HUDEP-2 (cell line): ENCODE measurements around the gene DIAPH2.

Source experiments
- DNase-seq, 76 experiments: peaks; one replicate each; lab custom pipeline; 2025; ENCODE audit not compliant: unreplicated experiment in 76 of 76; lab: John Stamatoyannopoulos, UW

The DIAPH2 gene

DNA sequence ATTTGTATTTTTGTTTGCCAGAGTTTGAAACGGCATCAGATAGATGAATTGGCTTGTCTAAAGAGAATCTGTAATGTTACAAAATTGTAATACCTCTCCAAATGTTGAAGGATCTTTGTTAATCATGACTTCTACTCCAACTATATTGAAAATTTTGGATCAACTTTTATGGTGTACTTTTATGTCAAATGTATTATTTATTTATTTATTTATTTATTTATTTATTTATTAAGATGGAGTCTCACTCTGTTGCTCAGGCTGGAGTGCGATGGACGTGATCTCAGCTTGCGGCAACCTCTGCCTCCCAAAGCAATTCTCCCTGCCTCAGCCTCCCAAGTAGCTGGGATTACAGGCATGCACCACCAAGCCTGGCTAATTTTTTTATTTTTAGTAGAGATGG lies 235.0 kb downstream of the DIAPH2 start:
- DNase-seq = no peak

DNA sequence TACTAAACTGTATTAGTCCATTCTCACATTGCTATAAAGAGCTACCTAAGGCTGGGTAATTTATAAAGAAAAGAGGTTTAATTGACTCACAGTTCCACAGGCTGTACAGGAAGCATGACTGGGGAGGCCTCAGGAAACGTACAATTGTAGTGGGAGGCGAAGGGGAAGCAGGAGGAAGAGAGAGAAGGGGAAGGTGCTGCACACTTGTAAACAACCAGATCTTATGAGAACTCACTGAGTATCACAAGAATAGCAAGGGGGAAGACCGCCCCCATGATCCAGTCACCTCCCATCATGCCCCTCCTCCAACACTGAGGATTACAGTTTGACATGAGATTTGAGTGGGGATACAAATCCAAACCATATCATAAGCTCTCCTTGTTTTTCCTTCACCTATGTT lies 239.9 kb downstream of the DIAPH2 start:
- no peak for DNase-seq

DNA sequence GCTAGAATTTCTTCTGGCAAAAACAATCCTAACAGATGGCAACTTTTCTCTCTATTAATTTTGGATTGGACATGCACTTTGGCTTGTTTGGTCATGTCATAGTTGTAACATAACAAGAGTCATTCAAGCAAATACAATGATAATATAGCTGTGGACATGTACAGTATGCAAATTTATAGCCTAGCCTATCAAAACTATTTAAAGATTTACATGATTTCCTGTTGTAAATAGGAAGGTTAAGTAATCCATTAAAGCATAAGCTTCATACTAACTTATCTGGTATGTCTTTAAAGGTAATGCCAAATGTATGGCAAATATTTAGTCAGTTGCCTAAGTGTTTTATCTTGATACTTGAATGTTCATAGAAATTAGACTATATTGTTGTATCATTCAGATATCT lies 244.4 kb downstream of the DIAPH2 start:
- no peak for DNase-seq

GRCh38 chrX:96957718-96958117 lies 273.1 kb downstream of the DIAPH2 start:
- DNase-seq = no peak

- no peak for DNase-seq
These were observed 287.2 kb downstream of the DIAPH2 start for GRCh38 chrX:96971812-96972211.

- DNase-seq = no peak
These were observed 294.3 kb downstream of the DIAPH2 start for GRCh38 chrX:96978906-96979305.

GRCh38 chrX:96979766-96980165 lies 295.1 kb downstream of the DIAPH2 start:
- no peak for DNase-seq

GRCh38 chrX:96982161-96982560 lies 297.5 kb downstream of the DIAPH2 start:
- peak in 19 of 76 experiments; percentile 0 to 46 (median 2) for DNase-seq

DNA sequence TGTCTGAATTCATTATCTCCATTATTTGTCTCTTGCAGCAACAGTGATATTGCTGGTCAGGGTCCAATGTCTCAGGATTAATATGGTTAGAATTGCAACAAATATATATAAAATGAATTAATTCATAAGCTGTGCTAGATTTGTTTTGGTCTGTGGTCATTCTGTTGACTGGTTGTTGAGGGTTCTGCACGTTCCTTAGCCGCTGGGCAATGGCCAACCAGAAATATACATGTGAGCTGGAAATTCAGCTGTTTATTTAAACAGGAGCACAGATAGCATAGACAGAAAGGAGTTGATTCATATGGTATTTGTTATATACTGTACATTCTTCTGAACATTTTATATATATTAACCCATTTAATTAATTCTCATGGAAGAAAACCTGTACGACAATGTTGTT lies 299.9 kb downstream of the DIAPH2 start:
- peak in 2 of 76 experiments; percentile 0 for DNase-seq

DNA sequence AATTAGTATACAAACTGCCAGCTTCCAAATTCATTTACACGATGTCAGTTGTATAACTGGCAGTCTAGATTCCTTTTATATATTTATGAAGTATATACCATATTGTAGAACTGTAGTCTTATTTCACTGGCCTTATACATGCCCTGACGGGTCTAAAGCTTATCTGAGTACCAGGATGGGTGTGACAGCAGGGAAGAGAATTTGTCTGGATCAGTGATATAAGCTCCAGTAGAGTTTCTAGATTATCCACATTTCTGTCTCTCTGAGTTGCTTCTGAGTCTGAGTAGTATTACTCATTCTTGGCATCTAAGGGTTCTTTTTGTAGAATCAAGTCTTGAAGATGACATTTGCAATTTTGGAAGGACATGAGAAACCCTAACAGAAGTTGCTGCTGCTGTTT lies 300.4 kb downstream of the DIAPH2 start:
- peak in 19 of 76 experiments; percentile 0 to 42 (median 5) for DNase-seq

DNA sequence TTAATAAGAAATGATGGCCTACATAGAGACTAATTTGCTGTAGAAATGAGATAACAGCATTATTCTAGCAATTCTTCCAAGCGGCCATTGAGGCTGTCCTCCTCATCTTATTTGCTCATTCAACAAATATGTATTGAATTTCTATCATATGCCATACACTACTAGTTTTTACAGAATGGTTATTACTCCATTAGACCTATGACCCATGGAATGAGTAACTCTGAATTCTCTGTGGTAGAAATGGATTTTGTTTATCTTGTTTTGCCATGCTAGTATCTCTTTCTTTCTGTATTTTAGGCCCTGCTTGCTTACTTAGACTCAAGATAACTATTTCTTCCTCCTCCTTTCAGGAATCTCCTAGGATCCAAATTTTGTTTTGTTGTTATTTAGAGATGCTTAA lies 302.6 kb downstream of the DIAPH2 start:
- DNase-seq = no peak

- DNase-seq = no peak
These were observed 305.4 kb downstream of the DIAPH2 start for GRCh38 chrX:96989830-96990571.

DNA sequence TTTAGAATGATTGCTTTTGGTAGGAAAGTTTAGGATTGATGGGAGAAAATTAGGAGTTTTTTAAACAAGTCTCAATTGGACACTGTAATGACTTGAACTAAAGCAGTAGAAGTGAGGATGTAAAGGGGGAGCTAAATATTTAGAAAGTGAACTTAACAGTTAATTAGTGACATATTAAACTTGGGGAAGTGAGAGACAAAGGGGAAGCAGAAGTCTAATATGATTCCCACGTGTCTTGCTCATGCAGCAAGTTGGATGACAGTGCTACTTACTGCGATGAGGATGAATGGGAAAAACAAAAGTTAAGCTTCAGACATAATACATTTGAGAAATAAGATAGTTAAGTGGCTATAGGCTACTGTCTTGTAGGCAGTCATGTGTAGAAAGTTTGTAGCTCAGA lies 309.5 kb downstream of the DIAPH2 start:
- DNase-seq = no peak

DNA sequence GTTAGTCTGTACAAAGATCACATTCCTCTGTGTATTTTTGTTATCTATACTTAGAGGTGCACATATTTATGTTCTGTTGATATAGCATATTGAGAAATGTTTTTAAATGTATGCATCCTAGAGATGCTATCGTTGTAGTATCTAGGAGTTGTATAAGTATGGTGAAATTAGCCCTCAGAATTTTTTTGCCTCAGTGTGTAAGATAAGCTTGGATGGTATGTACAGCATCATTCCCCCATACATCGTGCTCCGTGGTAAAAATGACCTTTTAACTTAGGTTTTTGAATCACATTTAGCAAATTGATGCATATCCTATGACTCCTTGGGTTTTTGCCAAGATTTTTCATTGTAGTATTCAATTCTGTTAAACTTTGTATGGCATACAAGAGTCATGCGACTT lies 312.6 kb downstream of the DIAPH2 start:
- DNase-seq = no peak

- DNase-seq = no peak
These were observed 316.2 kb downstream of the DIAPH2 start for GRCh38 chrX:97000682-97001368.

DNA sequence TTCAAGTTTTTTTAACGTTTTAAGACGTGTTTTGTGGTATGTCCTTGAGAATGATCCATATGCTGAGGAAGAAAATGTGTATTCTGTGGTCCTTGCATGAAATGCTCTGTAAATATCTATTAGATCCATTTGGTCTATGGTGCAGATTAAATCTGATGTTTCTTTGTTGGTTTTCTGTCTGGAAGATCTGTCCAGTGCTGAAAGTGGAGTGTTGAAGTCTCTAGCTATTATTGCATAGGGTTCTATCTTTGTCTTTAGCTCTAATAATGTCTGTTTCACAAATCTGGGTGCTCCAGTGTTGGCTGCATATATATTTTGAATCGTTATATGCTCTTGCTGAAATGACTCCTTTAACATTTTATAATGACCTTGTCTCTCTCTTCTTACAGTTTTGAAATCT lies 321.5 kb downstream of the DIAPH2 start:
- DNase-seq = no peak

- no peak for DNase-seq
These were observed 324.7 kb downstream of the DIAPH2 start for GRCh38 chrX:97009391-97009790.

GRCh38 chrX:97011540-97011939 lies 326.9 kb downstream of the DIAPH2 start:
- DNase-seq = no peak

- DNase-seq = no peak
These were observed 331.5 kb downstream of the DIAPH2 start for GRCh38 chrX:97016106-97016505.

DNA sequence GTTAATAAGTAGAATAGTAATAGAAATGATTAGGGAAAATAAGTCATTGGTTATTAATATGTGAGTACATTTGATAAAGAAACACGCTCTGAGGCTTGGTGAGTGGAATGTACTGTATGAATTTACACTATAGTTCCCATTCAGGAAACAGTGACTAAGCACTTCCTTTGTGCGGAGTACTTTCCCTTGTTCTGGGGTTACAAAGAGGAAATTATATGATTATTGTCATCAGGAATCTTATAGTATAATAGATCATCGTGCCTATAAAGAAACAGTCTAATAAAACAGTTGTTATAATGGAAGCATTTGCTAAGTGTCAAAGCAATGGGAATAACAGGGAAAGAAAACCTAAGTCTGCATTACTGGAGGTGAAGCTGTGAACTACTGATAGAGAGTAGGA lies 337.0 kb downstream of the DIAPH2 start:
- DNase-seq = no peak

- DNase-seq = no peak
These were observed 341.8 kb downstream of the DIAPH2 start for GRCh38 chrX:97026406-97026805.

- no peak for DNase-seq
These were observed 342.8 kb downstream of the DIAPH2 start for GRCh38 chrX:97027384-97027922.
